HG03064 (cell line): ENCODE results near the gene IL4I1.
"Not testable (repeated sequence)": the region's sequence is repeated elsewhere in the genome, so short reads cannot be mapped to it uniquely, and the experiment has no call there.

ENCODE experiments used
- ATAC-seq: cut with Tn5 transposase; IDR thresholded peaks from one replicate; pipeline ENCODE4 v1.9.1; 2021; ENCODE audit warnings: low read depth; ENCODE audit not compliant: unreplicated experiment

The IL4I1 gene

DNA sequence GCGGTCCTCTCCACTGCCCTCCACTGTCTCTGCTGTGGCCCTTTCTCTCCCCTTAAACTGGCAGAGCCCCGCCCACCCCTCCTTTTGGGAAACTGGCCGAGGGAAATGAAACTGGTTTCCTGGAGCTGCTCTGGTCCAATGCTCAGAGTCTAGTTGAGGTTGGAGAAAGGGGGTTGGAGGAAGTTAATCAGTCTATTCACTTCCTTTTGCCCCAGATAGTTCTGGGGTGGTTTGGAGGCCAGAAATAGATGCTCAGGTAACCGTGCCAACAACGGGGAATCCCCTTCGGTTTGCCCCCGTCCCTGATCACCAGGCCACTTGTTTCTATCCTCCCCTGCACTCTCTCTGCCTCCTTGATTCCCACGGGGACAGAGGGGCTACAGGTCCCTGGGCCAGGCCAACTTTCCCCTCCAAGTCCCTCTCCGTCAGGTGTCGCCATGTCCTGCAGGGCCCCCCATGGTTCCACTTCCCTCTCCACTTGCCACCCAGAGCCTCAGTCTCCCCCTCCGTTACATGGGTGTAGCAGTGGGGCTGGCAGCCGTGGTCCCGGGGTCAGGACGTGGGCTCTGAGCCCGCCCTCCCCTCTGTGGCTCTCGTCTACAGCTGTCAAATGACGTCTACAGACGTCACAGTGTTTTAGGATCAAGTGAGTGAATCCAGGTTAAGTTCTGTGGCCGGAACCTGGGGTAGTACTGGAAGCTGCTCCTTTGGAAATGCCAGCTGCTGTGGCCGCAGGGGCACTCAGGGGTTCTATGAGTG is at the start of gene IL4I1:
Gene IL4I1 (minus strand): TSS at position 25 of the 759 bp plus-strand sequence. CDS start 727 bp downstream, outside the sequence.
- peak; percentile 47 for ATAC-seq

DNA sequence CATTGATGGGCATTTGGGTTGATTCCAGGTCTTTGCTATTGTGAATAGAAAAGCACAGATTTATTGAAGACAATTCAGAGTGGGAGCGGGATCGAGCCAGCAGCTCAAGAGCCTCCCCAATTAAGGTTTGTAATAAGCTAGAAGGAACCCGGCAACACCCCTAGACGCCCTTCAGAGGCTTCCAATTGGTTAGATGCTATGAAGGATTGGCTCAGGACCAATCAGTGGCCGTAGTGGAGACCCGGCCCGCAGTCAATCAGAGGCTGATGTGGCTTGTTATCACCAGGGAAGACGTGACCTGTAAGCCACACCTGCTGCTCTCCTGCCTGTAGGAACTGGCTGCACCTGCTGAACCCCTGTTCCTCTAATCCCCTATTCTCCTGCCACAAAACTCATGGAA is 49.7 kb upstream of the IL4I1 start:
- no peak for ATAC-seq

- not testable (repeated sequence) for ATAC-seq
These were observed 47.9 kb upstream of the IL4I1 start for GRCh38 chr19:49944567-49944966.

DNA sequence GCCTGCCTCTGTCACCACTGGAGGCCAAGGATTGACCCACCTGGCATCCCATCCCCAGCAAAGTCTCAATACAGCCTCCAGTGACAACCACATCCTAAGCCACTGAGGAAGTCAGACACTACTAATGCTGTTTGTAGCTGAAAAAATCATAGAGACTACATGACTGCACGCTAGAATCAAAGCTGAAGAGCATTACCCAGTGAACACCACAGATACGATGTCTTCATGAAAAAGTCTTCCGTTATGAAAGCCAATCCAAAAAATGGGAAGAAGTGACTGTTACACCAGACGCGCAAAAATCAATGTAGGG is 43.8 kb upstream of the IL4I1 start:
- ATAC-seq: no peak

DNA sequence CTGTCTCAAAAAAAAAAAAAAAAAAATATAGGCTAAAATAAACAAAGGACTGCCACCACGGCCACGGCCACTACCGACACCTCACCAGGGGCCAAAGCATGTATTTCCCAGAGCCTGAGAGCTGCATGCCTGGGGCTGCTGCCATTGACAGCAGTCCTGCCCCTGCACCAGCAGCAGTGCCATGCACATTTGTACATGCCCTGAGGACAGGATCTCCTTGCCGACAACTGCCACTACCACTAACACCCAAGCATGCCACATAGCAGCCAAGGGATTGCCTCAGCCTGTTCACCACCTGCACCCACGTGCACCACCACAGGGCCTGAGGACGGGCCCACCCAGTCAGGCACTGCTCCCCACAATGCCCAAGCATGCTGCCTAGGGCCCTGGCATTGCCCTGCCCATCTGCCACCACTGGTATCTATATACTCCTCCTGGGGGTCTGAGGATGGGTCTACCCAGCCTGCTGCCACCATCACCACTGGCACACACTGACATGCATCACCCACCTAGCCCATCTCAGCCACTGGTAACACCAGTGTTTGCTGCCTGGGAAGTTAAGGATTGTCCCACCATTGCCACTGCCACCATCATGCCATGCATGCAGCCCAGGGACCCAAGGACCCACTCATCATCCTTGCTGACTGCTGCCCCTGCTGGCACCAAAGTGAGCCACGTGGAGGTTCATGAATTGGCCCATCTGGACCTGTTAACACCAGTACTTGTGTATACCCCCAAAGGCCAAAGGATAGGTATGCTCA is 43.2 kb upstream of the IL4I1 start:
- ATAC-seq: no peak

DNA sequence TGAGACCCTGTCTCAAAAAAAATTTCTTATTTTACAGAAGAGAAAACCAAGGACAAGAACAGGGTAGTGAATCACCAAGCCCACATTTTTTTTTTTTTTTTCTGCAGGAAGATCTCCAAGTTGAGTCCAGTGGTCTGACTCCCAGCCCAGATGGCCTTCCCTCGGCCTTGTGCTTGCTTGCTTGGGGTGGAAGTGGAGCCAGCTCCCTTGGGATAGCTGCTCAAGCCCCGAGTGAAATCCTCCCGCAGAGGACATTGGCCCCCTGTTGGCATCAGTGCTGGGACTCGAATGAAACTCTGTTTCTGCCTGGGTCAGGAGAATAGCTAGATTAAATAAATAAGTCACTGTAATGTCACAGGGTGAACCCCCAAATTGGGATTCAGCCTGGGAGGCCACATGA is 42.0 kb upstream of the IL4I1 start:
- ATAC-seq: no peak

DNA sequence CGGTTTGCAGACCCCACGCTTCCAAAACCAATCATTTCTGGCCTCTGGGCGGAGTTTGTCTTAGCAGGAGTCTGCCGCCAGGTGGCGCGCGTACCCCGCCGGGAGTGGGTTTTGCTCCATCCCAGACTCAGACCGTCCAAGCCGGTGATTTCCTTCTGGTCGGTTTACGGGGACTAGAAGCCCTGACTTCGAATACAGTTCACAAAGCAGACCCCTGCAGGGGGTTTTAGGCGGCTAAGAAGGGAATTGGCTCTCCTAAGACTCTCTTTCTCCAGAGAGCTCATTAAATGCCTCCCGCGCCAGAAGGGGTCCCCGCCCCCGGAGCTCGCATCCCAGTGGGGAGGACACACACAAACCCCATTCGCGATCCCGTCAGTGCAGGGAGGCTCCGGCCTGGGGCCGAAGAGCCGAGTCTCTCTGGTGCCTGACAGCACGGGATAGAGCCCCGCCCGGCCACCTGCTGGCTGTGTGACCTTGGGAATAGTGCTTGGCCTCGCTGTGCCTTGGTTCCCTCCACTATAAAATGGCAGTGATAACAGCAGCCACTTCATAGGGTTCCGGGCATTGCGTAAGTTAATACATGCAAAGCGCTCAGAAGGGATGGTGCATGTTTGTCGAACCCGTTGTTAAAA is 41.2 kb upstream of the IL4I1 start:
- ATAC-seq: no peak

DNA sequence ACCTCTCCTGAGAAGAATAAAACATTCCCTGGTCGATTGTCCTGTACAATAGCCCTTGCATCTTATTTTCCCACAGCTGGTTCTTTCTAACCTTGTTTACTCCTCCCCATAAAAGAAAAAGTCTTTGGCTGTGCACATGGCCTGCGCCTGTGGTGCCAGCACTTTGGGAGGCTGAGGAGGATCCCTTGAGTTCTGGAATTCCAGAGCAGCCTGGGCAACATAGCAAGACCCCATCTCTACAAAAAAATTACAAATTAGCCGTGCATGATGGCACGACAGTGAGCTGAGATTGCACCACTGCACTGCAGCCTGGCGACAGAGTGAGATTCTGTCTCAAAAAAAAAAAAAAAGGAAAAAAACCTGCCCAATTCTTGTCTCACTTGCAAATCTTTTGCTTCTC is 39.9 kb upstream of the IL4I1 start:
- ATAC-seq: no peak

GRCh38 chr19:49933643-49934042 is 37.0 kb upstream of the IL4I1 start:
- no peak for ATAC-seq

- no peak for ATAC-seq
These were observed 36.0 kb upstream of the IL4I1 start for GRCh38 chr19:49932731-49933131.

DNA sequence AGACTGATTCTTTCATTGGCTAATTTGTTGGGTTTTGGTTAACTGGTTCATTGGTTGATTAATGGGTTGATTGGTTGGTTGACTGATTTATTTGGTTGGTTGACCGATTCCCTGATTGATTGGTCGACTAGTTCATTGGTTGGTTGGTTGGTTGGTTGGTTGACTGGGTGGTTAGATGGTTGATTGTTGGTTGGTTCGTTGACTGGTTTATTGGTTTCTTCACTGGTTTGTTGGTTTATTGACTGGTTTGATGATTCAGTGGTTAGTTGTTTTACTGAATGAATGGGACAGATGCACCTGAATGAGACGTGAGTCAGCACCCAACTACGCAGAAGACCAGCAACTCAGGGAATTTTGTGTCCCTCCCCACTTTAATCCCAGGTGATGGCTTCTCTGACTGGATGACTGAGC is 35.4 kb upstream of the IL4I1 start:
- no peak for ATAC-seq

DNA sequence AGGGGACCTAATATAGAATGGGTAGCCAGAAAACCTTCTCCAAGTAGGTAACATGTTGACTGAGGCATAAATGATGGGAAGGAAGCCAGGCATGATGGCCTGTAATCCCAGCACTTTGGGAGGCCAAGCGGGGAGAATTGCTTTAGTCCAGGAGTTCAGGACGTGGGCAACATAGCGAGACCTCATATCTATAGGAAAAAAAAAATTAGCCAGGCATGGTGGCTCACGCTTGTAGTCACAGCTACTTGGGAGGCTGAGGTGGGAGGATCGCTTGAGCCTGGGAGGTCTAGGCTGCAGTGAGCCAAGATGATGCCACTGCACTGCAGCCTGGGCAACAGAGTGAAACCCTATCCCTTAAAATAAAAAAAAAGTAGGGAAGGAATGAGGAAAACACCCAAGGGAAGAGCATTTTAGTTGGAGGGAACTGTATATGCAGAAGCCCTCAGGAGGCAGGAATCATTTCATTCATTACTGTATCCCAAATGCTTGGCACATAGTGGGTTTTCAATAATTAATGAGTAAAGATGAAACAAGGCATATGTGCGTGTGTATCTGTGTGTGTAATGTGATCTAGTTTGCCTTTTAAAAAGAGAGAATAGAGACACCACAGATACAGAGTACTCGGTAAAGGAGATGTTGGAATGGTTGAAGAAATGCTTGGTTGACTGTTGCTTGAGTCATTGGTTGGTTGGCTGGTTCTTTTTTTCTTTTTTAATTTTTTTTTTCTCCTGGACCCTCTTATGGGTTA is 34.8 kb upstream of the IL4I1 start:
- ATAC-seq: no peak

GRCh38 chr19:49930483-49931011 is 33.9 kb upstream of the IL4I1 start:
- ATAC-seq: no peak

GRCh38 chr19:49929611-49930482 is 33.2 kb upstream of the IL4I1 start:
- ATAC-seq: peak; percentile 44

DNA sequence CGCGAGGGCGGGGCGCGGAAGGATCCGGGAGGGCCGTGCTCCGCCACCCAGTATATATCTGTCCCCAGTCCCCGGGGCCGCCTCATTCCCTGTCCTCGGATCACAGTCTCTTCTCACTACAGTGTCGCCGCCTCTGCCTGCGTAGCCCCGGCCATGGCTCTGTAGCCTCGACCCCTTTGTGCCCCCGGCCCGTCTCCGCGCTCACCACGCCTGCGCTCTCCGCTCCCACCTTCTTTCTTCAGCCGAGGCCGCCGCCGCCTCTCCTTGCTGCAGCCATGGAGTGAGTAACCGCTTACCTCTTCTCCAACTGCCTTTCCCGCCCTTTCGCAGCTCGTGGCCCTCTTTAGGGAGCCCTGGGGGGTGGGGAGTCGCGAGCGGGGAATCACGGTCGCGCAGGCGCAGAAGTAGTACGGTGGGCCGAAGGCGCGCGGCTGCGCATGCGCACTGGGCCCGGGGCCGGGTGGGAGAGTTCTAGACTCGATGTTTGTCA is 32.5 kb upstream of the IL4I1 start, which contains the start of the genes ATF5 and NUP62:
Gene ATF5 (plus strand): TSS at position 85 of the 490 bp plus-strand sequence. CDS start 1,646 bp downstream, outside the sequence.
Gene NUP62 (minus strand): TSS at position 384 of the 490 bp plus-strand sequence. CDS start 19,697 bp downstream, outside the sequence.
- ATAC-seq: peak; percentile 48

DNA sequence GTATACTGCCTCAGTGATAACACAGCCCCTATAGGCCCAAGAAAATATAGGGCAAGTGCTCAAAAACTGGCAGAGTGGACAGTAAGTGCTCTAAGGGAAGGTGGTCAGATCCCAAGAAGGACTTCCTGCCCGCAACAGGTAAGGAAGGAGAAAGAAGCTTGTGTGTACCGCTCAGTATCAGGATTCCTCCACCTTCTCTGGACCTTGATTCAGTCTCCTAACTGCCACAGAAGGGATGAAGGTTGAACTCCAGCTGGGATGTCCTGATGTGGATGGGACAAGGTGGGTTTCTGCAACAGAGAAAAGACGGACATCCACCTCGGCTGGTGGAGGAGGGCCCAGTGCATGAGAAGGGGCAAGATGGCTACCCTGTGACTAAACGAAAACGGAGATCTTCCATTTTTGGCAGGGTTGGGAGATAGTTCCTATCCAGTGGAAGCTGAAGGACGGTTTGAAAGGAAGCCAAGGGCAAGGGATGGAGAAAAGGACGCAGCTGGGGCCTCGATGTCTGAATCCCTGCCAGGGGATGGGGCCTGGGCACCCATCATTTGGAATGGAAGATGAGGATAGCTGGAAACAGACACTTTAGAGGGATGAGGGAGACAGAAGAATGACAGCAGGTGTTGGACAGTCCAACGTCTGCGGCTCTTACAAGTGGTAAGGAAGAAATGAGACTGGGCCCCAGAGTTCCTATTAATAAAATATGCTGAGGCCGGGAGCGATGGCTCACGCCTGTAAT is 31.0 kb upstream of the IL4I1 start:
- ATAC-seq: no peak

GRCh38 chr19:49926515-49926914 is 29.8 kb upstream of the IL4I1 start:
- ATAC-seq: no peak

- no peak for ATAC-seq
These were observed 28.8 kb upstream of the IL4I1 start for GRCh38 chr19:49925486-49925885.

GRCh38 chr19:49924881-49925210 is 28.2 kb upstream of the IL4I1 start:
- not testable (repeated sequence) for ATAC-seq
